ENCODE results near the gene PBXIP1.
A peak's percentile ranks its signal among the peaks of the same experiment; 100 is the strongest.

Gene PBXIP1

DNA sequence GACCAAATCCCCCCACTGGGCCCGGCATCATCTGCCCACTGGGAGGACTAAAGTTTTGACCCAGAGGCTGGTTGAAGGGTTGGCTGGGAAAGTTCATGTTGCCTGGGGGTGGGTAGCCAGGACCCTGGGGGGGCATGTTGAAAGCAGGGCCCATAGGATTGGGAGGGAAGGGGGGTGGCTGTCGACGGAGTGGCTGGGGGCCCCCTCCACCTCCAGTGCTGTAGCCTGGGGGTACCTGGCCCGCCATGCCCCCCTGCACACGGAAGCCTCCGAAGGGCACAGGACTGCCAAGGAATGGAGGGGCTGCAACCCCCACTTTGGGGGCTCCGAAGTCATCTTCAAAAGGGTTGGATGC is 3.5 kb upstream of the PBXIP1 start:
- Mint-ChIP-seq H3K27ac (no peak overlapping the region), H3K27me3 (no peaks in the 10 kb centered on the region), H3K4me1 (ENCODE audit: low read depth) (peaks cover 69% of the 10 kb centered on the region), H3K4me3 (peak overlapping the region; percentile 96), H3K36me3 (ENCODE audit: low read depth) (peaks cover 63% of the 10 kb centered on the region), H3K9me3 (no peaks in the 10 kb centered on the region)
- DNase-seq, result no peak

DNA sequence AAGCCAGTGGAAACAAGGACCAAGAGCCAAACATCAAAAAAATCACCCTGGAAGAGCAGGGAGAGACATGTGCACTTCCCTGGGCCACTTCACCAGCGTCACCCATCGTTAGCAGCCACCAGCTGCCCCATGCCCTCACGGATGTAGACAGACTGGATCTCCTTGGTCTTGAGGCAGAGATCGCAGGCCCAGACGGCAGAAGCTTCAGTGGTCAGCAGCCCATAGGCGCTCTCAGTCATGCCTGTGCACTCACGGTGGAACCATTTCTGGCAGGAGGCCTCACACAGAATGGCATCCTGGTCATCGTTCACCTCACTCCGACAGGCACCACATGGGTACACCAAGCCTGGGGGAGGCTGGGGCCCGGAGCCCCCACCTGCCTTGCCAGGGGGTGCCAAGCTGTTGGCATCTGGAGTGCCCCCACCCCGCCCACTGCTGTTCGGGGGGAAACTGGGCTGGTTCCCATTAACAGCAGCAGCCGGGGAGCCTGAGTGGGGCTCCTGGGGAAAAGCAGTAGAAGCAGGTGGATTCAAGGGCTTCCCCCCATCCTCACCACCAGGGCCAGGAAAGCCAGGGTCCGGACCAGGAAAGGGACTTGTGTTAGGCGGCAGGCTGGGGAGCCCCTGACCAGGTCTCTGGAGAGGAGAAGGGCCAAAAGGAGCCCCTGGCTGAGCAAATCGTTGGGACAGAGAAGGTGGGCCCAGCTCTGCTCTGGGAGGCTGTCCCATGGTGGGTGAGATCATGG is 3.0 kb upstream of the PBXIP1 start:
- H3K4me1 Mint-ChIP-seq (ENCODE audit: low read depth), result peaks cover 72% of the 10 kb centered on the region
- no peaks in the 10 kb centered on the region for H3K27me3 Mint-ChIP-seq
- no peak for DNase-seq
- H3K4me3 Mint-ChIP-seq, result peak overlapping the region; percentile 20
- H3K27ac Mint-ChIP-seq, result peak overlapping the region; percentile 74
- peaks cover 58% of the 10 kb centered on the region for H3K36me3 Mint-ChIP-seq (ENCODE audit: low read depth)
- H3K9me3 Mint-ChIP-seq, result no peaks in the 10 kb centered on the region

DNA sequence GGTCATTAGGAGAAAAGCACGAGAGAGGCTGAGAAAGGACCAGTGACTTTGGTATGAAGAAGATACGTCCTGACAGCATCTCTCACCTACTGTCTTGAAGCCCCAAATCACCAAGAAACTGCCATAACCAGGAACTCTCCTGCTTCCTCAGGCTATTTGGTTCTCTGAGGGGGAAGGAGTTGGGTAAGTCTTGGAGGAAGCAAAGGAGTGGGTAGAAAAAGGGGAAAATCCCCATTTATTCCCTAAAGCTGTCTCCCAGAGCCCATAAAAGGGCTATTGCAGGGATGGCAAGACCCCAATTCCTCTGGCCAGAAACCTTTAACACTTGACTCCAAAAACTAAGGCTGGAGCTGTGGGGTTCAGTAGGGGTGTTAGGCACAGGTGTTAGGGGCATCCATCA is 2.1 kb upstream of the PBXIP1 start:
- Mint-ChIP-seq H3K27ac (peak overlapping the region; percentile 74), H3K4me3 (no peak overlapping the region), H3K27me3 (no peaks in the 10 kb centered on the region), H3K4me1 (ENCODE audit: low read depth) (peaks cover 72% of the 10 kb centered on the region), H3K9me3 (no peaks in the 10 kb centered on the region), H3K36me3 (ENCODE audit: low read depth) (peaks cover 49% of the 10 kb centered on the region)
- DNase-seq, result no peak

DNA sequence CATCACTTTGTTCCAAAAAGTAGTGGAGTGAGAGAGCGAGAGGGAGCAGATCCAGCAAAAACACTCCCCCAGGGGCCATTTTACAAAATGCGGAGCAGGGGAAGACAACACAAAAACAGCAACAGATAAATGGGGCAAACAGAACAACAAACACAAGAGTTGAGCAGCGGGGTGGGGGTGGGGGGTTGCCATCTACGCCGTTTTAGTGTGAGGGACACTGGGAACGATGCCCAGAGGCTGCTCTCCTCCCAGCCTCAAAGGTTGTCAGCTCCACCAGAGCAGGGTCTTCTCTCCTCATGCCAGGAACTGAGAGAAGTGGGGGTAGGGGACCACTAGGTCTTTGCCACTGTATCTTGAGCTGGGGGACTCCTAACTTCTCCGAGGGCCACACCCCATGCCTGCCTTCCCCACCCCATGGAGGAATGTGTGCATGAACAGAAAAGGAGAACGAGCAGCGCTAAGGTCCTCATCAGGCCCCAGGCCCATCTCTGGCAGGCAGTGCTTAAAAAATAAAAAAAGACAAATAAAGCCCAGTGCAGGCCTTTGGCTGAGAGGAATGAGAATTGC is 1.3 kb upstream of the PBXIP1 start:
- H3K36me3 Mint-ChIP-seq (ENCODE audit: low read depth), result peaks cover 41% of the 10 kb centered on the region
- H3K4me1 Mint-ChIP-seq (ENCODE audit: low read depth), result peaks cover 74% of the 10 kb centered on the region
- no peaks in the 10 kb centered on the region for H3K27me3 Mint-ChIP-seq
- no peaks in the 10 kb centered on the region for H3K9me3 Mint-ChIP-seq
- no peak overlapping the region for H3K4me3 Mint-ChIP-seq
- H3K27ac Mint-ChIP-seq, result peak overlapping the region; percentile 96
- no peak for DNase-seq

DNA sequence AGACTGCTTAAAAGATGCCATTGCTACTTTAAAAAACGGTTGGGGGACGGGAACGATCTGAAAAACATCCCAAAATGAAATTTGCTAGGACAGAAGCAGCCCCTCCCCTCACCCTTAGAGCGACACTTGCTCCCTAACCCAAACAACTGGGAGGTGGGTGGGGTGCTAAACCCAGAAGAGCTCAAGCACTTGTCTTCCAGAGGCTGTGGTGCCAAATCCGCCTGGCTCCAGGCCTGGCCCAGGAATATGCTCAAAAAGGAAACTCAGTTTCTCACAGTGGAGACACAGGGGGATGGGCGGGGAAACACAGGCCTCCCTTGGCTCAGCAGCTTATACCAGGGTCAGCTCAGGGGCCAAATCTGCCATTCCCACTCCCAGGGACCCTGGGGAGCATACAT is 644 bp upstream of the PBXIP1 start:
- peaks cover 80% of the 10 kb centered on the region for H3K4me1 Mint-ChIP-seq (ENCODE audit: low read depth)
- DNase-seq, result no peak
- H3K4me3 Mint-ChIP-seq, result peak overlapping the region; percentile 89
- peak overlapping the region; percentile 96 for H3K27ac Mint-ChIP-seq
- H3K9me3 Mint-ChIP-seq, result no peaks in the 10 kb centered on the region
- no peaks in the 10 kb centered on the region for H3K27me3 Mint-ChIP-seq
- peaks cover 39% of the 10 kb centered on the region for H3K36me3 Mint-ChIP-seq (ENCODE audit: low read depth)

DNA sequence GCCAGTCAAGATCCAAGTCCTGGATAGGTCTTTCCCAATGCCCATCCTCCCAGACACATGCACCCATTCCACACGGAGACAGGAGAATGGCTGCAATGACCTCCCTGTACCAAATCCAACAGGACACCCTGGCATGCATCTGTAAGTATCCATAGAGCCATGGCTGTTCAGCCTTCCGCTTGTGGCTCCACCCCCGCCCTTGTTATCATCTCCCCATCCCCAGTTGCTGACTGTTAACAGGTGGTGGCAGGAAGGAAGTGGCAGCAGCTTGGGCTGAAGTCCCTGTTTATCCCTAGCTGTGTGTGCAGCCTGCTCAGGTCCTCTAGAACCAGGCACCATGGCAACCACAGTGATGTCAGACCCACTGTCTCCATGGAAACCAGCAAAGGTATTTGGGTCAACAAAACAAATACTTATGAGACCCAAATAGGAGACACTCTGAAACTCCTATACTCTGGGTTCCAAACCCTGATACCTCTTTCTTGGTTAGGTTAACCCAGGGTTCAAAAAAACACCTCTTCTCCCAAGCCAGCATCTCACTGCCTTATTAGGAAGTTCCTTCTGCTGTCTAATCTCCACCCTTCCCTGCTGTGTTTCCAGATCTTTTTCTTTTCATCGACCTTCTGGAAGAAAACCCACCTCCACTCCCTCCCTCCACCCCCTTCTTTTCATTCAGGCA is 721 bp downstream of the PBXIP1 start:
- H3K36me3 Mint-ChIP-seq (ENCODE audit: low read depth), result peaks cover 34% of the 10 kb centered on the region
- H3K4me3 Mint-ChIP-seq, result peak overlapping the region; percentile 89
- no peaks in the 10 kb centered on the region for H3K9me3 Mint-ChIP-seq
- no peaks in the 10 kb centered on the region for H3K27me3 Mint-ChIP-seq
- peak; percentile 71 for DNase-seq
- peaks cover 84% of the 10 kb centered on the region for H3K4me1 Mint-ChIP-seq (ENCODE audit: low read depth)
- H3K27ac Mint-ChIP-seq, result peak overlapping the region; percentile 96

DNA sequence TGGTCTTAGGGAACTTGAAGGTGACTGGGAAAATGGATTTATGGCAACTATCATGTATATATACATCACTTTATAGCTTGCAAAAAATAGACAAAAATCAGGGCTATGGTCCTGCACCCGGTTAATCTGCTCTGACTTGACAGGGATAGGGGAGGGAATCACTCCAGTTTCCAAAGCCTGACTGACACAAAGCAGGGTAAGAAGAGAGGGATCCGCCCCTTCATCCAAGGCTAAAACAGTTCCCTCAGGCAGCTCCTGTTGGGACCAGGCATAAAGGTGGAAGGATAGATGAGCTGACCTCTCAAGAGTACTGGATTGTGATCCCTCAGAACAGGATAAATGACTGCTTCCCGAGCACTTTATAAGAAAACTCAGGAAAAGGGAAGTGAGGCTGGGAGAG is 1.4 kb downstream of the PBXIP1 start:
- no peak for DNase-seq
- Mint-ChIP-seq H3K4me3 (peak overlapping the region; percentile 89), H3K27me3 (no peaks in the 10 kb centered on the region), H3K4me1 (ENCODE audit: low read depth) (peaks cover 79% of the 10 kb centered on the region), H3K36me3 (ENCODE audit: low read depth) (peaks cover 29% of the 10 kb centered on the region), H3K9me3 (no peaks in the 10 kb centered on the region), H3K27ac (peak overlapping the region; percentile 96)

DNA sequence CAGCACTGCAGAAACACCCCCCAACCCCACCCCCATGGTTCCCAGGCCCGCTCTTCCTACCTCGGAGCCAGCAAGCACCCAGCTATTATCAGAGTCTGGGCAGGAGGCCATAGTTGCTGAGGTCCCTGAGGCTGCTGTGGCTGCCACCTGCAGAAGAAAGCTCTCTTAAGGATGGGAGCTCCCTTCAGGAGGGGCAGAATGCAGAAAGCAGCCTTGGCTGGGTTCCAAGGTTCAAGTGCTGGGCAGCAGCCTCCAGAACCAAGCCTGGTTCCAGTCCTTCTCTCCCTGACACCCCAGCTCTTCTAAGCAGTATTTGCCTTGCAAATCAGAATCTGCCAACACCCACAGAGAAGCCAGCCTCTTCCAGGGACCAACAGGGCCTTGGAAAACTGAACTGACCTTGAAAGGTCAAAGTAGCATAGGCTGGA is 2.3 kb downstream of the PBXIP1 start:
- H3K27ac Mint-ChIP-seq, result peak overlapping the region; percentile 96
- peak overlapping the region; percentile 13 for H3K4me3 Mint-ChIP-seq
- H3K4me1 Mint-ChIP-seq (ENCODE audit: low read depth), result peaks cover 83% of the 10 kb centered on the region
- no peaks in the 10 kb centered on the region for H3K9me3 Mint-ChIP-seq
- H3K36me3 Mint-ChIP-seq (ENCODE audit: low read depth), result peaks cover 24% of the 10 kb centered on the region
- DNase-seq, result no peak
- no peaks in the 10 kb centered on the region for H3K27me3 Mint-ChIP-seq

DNA sequence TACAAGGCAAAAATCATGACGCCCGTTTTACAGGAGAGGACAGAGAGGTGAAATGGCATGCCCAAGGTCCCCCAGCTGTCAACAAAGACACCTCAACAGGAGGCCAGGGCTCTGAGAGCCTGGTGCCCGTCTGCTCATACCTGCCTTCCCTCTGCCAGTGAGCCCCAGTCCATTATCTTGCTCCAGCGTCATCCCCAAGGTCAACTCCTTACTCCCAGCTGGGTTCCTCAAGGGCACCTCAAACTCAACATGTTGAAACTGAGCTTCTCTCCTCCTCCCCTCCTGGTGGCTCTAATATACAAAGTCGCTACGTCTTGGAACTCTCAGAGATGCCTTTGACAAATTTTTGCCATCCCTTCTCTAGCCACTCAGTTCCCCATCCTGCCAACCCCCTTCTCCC is 3.2 kb downstream of the PBXIP1 start:
- H3K36me3 Mint-ChIP-seq (ENCODE audit: low read depth), result peaks cover 19% of the 10 kb centered on the region
- H3K27me3 Mint-ChIP-seq, result no peaks in the 10 kb centered on the region
- no peak for DNase-seq

DNA sequence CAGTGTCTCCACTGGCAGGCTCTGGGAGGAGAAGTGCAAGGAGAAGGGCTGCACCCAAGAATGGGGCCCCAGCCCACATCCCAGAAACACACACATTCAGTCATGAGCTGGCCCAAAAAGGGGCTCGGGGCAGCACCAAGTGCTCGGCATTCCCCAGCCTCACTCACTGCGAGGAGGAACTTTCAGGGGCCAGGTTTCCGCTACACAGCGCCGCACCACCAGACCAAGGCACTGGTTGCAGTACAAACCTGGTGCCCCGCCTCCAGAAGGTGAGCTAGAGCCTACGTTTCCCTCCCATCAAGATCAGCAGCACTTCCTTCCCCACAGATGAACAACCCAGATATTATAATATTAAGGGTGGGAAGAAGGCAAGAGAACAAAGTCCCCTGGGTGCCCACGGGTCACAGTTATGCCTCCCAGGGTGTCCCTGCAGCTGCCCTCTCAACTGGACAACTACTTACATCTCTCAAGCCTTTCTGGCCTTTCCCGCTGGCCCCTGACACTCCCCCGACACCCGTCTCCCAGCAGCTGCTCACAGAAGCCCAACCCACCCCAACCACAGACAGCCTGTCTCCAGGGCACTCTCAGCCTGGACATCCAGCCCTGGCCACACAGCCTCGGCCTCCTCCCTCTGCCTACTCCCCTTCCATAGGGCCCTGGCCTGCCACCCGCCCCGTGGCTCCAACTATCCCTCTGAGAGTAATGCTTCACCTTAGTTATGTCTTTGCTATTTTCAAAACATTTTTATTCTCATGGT is 3.8 kb downstream of the PBXIP1 start:
- Mint-ChIP-seq H3K4me1 (ENCODE audit: low read depth) (peaks cover 73% of the 10 kb centered on the region), H3K36me3 (ENCODE audit: low read depth) (peaks cover 18% of the 10 kb centered on the region), H3K27me3 (no peaks in the 10 kb centered on the region), H3K4me3 (peak overlapping the region; percentile 76), H3K27ac (peak overlapping the region; percentile 96), H3K9me3 (no peaks in the 10 kb centered on the region)
- peak; percentile 74 for DNase-seq

More for the DNA sequence above, 3.2 kb downstream of the PBXIP1 start:
- Mint-ChIP-seq H3K27ac (peak overlapping the region; percentile 96), H3K4me1 (ENCODE audit: low read depth) (peaks cover 79% of the 10 kb centered on the region), H3K4me3 (peak overlapping the region; percentile 76), H3K9me3 (no peaks in the 10 kb centered on the region)

DNA sequence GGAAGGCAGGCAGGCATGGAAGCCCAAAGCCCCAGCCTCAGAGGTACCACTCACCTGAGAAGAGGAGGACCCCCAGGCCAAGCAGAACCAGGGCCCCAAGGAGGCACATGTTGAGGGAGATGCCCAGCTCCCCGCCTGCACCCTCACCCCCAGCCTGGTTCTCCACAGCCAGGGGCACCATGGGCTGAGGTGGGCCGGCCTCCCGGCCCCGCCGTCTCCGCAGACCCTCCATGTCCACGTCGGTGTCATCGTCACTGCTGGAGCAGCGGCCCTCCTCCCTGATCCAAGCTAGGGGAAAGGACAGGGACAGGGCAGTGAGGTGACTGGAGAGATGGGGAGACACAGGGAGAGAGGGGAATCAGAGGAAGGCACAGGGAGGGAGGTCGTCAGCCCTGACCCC is 7.8 kb downstream of the PBXIP1 start:
- Mint-ChIP-seq H3K4me3 (no peak overlapping the region), H3K27me3 (no peaks in the 10 kb centered on the region), H3K9me3 (no peaks in the 10 kb centered on the region), H3K36me3 (ENCODE audit: low read depth) (peaks cover 36% of the 10 kb centered on the region), H3K27ac (peak overlapping the region; percentile 86), H3K4me1 (ENCODE audit: low read depth) (peaks cover 45% of the 10 kb centered on the region)
- no peak for DNase-seq

DNA sequence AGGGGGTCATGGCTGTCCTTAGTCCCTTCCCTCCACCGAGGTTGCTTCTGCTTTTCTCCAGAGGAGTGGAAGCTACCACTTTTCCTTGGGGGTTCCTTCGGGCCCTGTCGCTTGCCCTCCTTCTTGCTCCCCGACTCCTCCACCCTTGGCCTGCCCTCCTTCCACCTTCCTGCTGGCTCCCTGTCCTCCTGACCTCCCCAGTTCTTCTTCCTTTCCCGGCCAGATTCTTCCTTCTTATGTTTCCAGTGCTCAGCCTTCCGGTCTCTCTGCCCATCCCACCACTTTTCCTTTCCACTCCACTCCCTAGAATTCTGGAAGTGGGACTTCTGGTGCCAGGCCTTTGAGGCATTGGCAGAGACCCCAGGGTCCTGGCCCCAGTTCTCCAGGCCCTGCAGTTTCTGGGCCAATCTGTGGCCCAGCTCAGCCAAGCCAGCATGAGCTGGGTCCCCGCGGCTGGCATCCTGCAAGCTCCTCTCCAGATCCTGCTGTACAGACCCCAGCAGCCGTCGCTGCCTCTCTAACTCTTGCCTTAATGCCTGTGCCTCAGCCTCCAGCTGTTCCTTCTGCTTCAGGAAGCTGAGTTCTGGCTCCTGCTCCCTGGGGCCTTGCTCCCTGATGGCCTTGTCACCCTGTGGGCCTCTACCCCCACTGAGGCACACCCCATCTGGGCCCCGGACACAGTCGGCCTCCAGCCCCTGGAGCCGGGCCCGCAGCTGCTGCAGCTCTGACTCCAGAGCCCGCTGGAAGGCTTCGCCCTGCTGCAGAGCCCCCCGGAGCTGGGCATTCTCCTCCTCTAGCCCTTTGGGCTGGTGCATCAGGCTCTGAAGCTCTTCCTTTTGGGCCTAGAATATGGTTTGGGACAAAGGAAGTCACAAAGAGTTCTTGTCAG is 9.7 kb downstream of the PBXIP1 start:
- H3K36me3 Mint-ChIP-seq (ENCODE audit: low read depth), result peaks cover 36% of the 10 kb centered on the region
- H3K9me3 Mint-ChIP-seq, result no peaks in the 10 kb centered on the region
- no peaks in the 10 kb centered on the region for H3K27me3 Mint-ChIP-seq
- H3K4me1 Mint-ChIP-seq (ENCODE audit: low read depth), result peaks cover 45% of the 10 kb centered on the region
- H3K27ac Mint-ChIP-seq, result peak overlapping the region; percentile 71
- H3K4me3 Mint-ChIP-seq, result no peak overlapping the region
- DNase-seq, result no peak

DNA sequence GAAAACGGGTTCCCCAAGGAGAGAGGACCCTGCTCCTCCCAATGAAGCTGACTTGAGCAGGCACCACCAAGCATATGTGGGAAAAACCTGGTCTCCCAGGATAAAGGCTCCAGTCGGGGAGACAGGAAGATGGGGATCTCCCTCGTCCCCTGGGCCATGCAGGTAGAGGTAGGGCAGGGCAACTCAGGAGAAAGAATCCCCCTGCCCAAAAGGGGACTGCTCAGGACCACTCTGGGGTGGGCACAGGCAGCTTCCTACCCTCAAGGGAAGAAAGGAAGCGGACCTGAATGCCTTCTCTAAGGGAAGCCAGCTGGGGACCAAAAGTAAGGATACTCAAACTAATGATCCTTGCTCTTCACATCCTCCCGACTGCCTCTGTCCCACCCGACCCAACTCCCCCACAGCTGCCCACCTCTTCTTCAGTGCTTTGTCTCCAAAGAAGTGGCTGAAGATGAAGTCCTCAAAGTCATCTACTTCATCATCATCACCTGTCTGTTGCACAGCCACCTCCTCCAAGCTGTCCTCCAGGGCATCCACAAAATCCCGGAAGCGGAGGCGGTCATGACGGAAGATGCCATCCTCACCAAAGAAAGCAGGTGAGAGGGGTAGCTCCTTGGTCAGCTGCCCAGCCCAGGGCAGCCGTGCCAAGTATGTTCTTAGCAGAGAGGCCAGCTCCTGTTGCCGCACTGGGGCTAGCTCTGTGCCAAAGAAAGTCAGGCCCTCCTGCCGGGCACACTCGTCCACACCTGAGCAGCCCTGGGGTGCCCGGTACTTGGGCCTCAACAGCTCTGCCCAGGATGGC is 10.5 kb downstream of the PBXIP1 start:
- H3K36me3 Mint-ChIP-seq (ENCODE audit: low read depth), result peaks cover 31% of the 10 kb centered on the region
- no peak overlapping the region for H3K4me3 Mint-ChIP-seq
- peak overlapping the region; percentile 12 for H3K27ac Mint-ChIP-seq
- DNase-seq, result no peak
- H3K4me1 Mint-ChIP-seq (ENCODE audit: low read depth), result peaks cover 45% of the 10 kb centered on the region
- no peaks in the 10 kb centered on the region for H3K27me3 Mint-ChIP-seq
- no peaks in the 10 kb centered on the region for H3K9me3 Mint-ChIP-seq
